HAP-1 (cell line): Measurements from ENCODE around the gene GH2.
A peak's percentile ranks its signal among the peaks of the same experiment; 100 is the strongest.

Experiments
- DNase-seq, 2 experiments: peaks; one replicate each; pipeline ENCODE4 v3.0.0-alpha.2; 2016 to 2020; ENCODE audit warnings: low spot score in 2 of 2
- H3K27me3 ChIP-seq: fragments of 250-450 bp; sonication (Bioruptor Pico); 2 replicates; pipeline ENCODE4 v1.5.1; 2020; ENCODE audit warnings: low read depth, mild to moderate bottlenecking, moderate library complexity
- H3K36me3 ChIP-seq: fragments of 250-450 bp; sonication (Bioruptor Pico); replicated peaks from 2 replicates; pipeline ENCODE4 v1.5.1; 2020; ENCODE audit warnings: mild to moderate bottlenecking
- H3K4me1 ChIP-seq: fragments of 250-450 bp; sonication (Bioruptor Pico); 2 replicates; pipeline ENCODE4 v1.5.1; 2020; ENCODE audit warnings: mild to moderate bottlenecking
- H3K4me3 ChIP-seq: fragments of 250-450 bp; sonication (Bioruptor Pico); 2 replicates; pipeline ENCODE4 v1.5.1; 2020; ENCODE audit warnings: mild to moderate bottlenecking, moderate library complexity
- H3K9me3 ChIP-seq: fragments of 250-450 bp; sonication (Bioruptor Pico); 2 replicates; pipeline ENCODE4 v1.5.1; 2020; ENCODE audit warnings: mild to moderate bottlenecking, moderate library complexity
- in situ Hi-C: fragments of 300-500 bp; cut with MboI; formaldehyde crosslinking; loops from 3 replicates; pipeline ENCODE4 v1.14.3; 2020; ENCODE audit warnings: low sequenced_read_pairs, inconsistent platforms, mixed read lengths

GH2 gene

GRCh38 chr17:63837480-63837879, 44.3 kb downstream of the GH2 start:
- in situ Hi-C loops, result no loop called here
- H3K27me3 ChIP-seq, result no peaks in the 10 kb centered on the region
- H3K4me1 ChIP-seq, result peaks cover 11% of the 10 kb centered on the region
- H3K4me3 ChIP-seq, result no peak overlapping the region
- H3K36me3 ChIP-seq, result peaks cover 46% of the 10 kb centered on the region
- H3K9me3 ChIP-seq, result no peaks in the 10 kb centered on the region
- no peak for DNase-seq

GRCh38 chr17:63836811-63837210, 44.9 kb downstream of the GH2 start:
- in situ Hi-C loops, result no loop called here

GRCh38 chr17:63835167-63835720, 46.5 kb downstream of the GH2 start:
- Histone ChIP-seq H3K36me3 (peaks cover 64% of the 10 kb centered on the region), H3K9me3 (no peaks in the 10 kb centered on the region), H3K27me3 (no peaks in the 10 kb centered on the region), H3K4me3 (no peak overlapping the region), H3K4me1 (peaks cover 5% of the 10 kb centered on the region)
- in situ Hi-C loops, result no loop called here
- DNase-seq, result no peak

More at GRCh38 chr17:63836811-63837210, 44.9 kb downstream of the GH2 start:
- DNase-seq, result no peak
- no peaks in the 10 kb centered on the region for H3K9me3 ChIP-seq
- H3K4me3 ChIP-seq, result no peak overlapping the region
- no peaks in the 10 kb centered on the region for H3K27me3 ChIP-seq
- peaks cover 11% of the 10 kb centered on the region for H3K4me1 ChIP-seq
- H3K36me3 ChIP-seq, result peaks cover 48% of the 10 kb centered on the region

- Histone ChIP-seq H3K36me3 (peaks cover 70% of the 10 kb centered on the region), H3K27me3 (no peaks in the 10 kb centered on the region), H3K4me3 (no peak overlapping the region), H3K4me1 (peaks cover 5% of the 10 kb centered on the region), H3K9me3 (no peaks in the 10 kb centered on the region)
- in situ Hi-C loops, result no loop called here
- peak; percentile 86 to 87 for DNase-seq
Observed at GRCh38 chr17:63834431-63835166, 47.1 kb downstream of the GH2 start.

GRCh38 chr17:63833741-63834373, 47.9 kb downstream of the GH2 start:
- DNase-seq, result no peak
- H3K4me3 ChIP-seq, result no peak overlapping the region
- H3K36me3 ChIP-seq, result peaks cover 78% of the 10 kb centered on the region
- no peaks in the 10 kb centered on the region for H3K9me3 ChIP-seq
- peaks cover under 1% of the 10 kb centered on the region; the same call in 1 of the 2 replicates for H3K4me1 ChIP-seq
- in situ Hi-C loops, result no loop called here
- no peaks in the 10 kb centered on the region for H3K27me3 ChIP-seq

- Histone ChIP-seq H3K4me1 (no peaks in the 10 kb centered on the region), H3K36me3 (peaks cover 82% of the 10 kb centered on the region), H3K9me3 (no peaks in the 10 kb centered on the region), H3K4me3 (no peak overlapping the region), H3K27me3 (no peaks in the 10 kb centered on the region)
- no peak for DNase-seq
- in situ Hi-C loops, result no loop called here
Observed at GRCh38 chr17:63833026-63833740, 48.6 kb downstream of the GH2 start.

GRCh38 chr17:63832455-63832854, 49.3 kb downstream of the GH2 start:
- in situ Hi-C loops, result no loop called here
- Histone ChIP-seq H3K36me3 (peaks cover 82% of the 10 kb centered on the region), H3K9me3 (no peaks in the 10 kb centered on the region), H3K27me3 (no peaks in the 10 kb centered on the region), H3K4me3 (no peak overlapping the region), H3K4me1 (no peaks in the 10 kb centered on the region)
- no peak for DNase-seq

- Histone ChIP-seq H3K4me3 (no peak overlapping the region), H3K9me3 (no peaks in the 10 kb centered on the region), H3K27me3 (no peaks in the 10 kb centered on the region), H3K36me3 (peaks cover 80% of the 10 kb centered on the region), H3K4me1 (no peaks in the 10 kb centered on the region)
- in situ Hi-C loops, result no loop called here
- DNase-seq, result no peak
Observed at GRCh38 chr17:63832014-63832413, 49.7 kb downstream of the GH2 start.

- in situ Hi-C loops, result no loop called here
- no peaks in the 10 kb centered on the region for H3K27me3 ChIP-seq
- no peak overlapping the region for H3K4me3 ChIP-seq
- no peaks in the 10 kb centered on the region for H3K4me1 ChIP-seq
- peaks cover 77% of the 10 kb centered on the region for H3K36me3 ChIP-seq
- no peak for DNase-seq
- no peaks in the 10 kb centered on the region for H3K9me3 ChIP-seq
Observed at GRCh38 chr17:63831505-63831904, 50.2 kb downstream of the GH2 start.

- no peak overlapping the region for H3K4me3 ChIP-seq
- no peaks in the 10 kb centered on the region for H3K9me3 ChIP-seq
- H3K4me1 ChIP-seq, result peaks cover 1% of the 10 kb centered on the region; the same call in 1 of the 2 replicates
- no peaks in the 10 kb centered on the region for H3K27me3 ChIP-seq
- in situ Hi-C loops, result no loop called here
- no peak for DNase-seq
- peaks cover 76% of the 10 kb centered on the region for H3K36me3 ChIP-seq
Observed at GRCh38 chr17:63830904-63831491, 50.7 kb downstream of the GH2 start.

- no peaks in the 10 kb centered on the region for H3K9me3 ChIP-seq
- in situ Hi-C loops, result no loop called here
- no peaks in the 10 kb centered on the region for H3K27me3 ChIP-seq
- H3K36me3 ChIP-seq, result peaks cover 79% of the 10 kb centered on the region
- H3K4me3 ChIP-seq, result no peak overlapping the region
- DNase-seq, result no peak
- peaks cover 6% of the 10 kb centered on the region for H3K4me1 ChIP-seq
Observed at GRCh38 chr17:63830278-63830677, 51.5 kb downstream of the GH2 start.
